Measurements from ENCODE around the gene EMILIN1. TPM values are rescaled to one million over a fixed set of nuclear protein-coding genes. Genes with fewer than 3 reads are reported as not detected.

EMILIN1 gene
- total RNA-seq, 1 donor from 2014 or later = 0.30 TPM

GRCh38 chr2:27080140-27080469, 1.7 kb downstream of the EMILIN1 start:
- DNase-seq (ENCODE audit: low read depth) = no peak

DNA sequence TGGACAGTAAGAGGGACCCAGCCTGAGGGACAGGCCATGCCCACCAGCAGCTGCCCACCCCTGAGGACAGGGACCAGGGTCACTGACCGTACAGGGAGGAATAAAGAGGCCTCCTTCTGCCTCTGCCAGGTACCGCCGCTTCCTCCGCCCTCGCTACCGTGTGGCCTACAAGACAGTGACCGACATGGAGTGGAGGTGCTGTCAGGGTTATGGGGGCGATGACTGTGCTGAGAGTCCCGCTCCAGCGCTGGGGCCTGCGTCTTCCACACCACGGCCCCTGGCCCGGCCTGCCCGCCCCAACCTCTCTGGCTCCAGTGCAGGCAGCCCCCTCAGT, 2.2 kb downstream of the EMILIN1 start:
- DNase-seq (ENCODE audit: low read depth) = no peak

GRCh38 chr2:27081984-27082772, 3.8 kb downstream of the EMILIN1 start:
- DNase-seq (ENCODE audit: low read depth) = no peak

DNA sequence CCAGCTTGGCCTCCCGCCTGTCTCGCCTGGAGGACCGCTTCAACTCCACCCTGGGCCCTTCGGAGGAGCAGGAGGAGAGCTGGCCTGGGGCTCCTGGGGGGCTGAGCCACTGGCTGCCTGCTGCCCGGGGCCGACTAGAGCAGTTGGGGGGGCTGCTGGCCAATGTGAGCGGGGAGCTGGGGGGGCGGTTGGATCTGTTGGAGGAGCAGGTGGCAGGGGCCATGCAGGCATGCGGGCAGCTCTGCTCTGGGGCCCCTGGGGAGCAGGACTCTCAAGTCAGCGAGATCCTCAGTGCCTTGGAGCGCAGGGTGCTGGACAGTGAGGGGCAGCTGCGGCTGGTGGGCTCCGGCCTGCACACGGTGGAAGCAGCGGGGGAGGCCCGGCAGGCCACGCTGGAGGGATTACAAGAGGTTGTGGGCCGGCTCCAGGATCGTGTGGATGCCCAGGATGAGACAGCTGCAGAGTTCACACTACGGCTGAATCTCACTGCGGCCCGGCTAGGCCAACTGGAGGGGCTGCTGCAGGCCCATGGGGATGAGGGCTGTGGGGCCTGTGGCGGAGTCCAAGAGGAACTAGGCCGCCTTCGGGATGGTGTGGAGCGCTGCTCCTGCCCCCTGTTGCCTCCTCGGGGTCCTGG, 4.5 kb downstream of the EMILIN1 start:
- no peak for DNase-seq (ENCODE audit: low read depth)

- DNase-seq (ENCODE audit: low read depth) = no peak
Observed at GRCh38 chr2:27083410-27084296, 5.2 kb downstream of the EMILIN1 start.

GRCh38 chr2:27084297-27085061, 6.1 kb downstream of the EMILIN1 start:
- no peak for DNase-seq (ENCODE audit: low read depth)

GRCh38 chr2:27085062-27085672, 6.8 kb downstream of the EMILIN1 start:
- DNase-seq (ENCODE audit: low read depth) = no peak

GRCh38 chr2:27085673-27086089, 7.3 kb downstream of the EMILIN1 start:
- peak; percentile 33 for DNase-seq (ENCODE audit: low read depth)

DNA sequence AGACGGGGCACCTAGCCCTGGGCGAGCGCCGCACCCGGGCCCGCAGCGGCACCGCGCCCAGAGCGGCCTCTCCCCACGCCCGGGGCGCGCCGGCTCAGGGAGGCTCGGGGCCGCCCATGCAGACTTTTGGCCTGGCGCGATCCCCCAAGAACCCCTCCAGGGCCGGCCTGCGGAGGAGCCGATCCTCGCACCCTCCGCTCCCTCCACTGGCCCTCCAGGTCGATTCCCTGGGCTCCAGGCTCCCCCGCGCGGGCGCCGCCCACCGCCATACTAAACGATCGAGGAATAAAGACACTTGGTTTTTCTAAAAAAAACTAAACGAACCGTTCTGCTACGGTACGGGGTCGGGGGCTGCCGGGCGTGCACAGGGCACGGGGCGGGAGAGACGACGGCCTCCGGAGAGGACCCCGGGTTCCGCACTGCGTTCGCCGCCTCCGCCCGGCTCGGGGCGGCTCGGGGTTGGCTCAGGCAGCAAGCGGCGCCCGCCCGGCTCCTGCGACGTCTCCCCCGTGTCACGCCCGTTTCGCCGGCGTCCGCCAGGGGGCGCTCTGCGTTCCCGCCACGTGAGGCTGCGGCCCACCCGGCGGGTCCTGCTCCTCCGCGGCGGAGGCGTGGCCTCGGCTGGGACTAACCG, 7.8 kb downstream of the EMILIN1 start:
- DNase-seq (ENCODE audit: low read depth) = peak; percentile 67

GRCh38 chr2:27086724-27087593, 8.5 kb downstream of the EMILIN1 start, which contains the start of gene KHK:
Gene KHK, plus strand, starts transcription at chr2:27086772. Its CDS starts 488 bp downstream, at chr2:27087260.
- no peak for DNase-seq (ENCODE audit: low read depth)

GRCh38 chr2:27087823-27088410, 9.5 kb downstream of the EMILIN1 start:
- DNase-seq (ENCODE audit: low read depth) = no peak

DNA sequence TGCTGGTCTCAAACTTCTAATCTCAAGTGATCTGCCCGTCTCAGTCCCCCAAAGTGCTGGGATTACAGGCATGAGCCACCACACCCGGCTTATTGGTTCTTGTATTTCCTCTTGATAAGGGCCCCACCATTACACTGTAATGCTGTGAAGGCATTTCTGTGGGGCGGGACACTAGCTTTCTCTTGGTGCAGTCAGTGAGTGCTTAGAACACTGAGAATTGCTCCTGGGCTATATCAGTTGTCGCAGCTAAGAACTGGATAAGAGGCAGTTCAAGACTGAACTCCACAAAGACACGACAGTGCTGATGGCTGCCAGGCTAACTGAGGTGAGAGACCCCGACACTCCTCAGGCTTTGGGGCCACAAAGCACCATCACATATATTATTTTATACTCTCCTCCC, 10.2 kb downstream of the EMILIN1 start:
- DNase-seq (ENCODE audit: low read depth) = no peak

DNA sequence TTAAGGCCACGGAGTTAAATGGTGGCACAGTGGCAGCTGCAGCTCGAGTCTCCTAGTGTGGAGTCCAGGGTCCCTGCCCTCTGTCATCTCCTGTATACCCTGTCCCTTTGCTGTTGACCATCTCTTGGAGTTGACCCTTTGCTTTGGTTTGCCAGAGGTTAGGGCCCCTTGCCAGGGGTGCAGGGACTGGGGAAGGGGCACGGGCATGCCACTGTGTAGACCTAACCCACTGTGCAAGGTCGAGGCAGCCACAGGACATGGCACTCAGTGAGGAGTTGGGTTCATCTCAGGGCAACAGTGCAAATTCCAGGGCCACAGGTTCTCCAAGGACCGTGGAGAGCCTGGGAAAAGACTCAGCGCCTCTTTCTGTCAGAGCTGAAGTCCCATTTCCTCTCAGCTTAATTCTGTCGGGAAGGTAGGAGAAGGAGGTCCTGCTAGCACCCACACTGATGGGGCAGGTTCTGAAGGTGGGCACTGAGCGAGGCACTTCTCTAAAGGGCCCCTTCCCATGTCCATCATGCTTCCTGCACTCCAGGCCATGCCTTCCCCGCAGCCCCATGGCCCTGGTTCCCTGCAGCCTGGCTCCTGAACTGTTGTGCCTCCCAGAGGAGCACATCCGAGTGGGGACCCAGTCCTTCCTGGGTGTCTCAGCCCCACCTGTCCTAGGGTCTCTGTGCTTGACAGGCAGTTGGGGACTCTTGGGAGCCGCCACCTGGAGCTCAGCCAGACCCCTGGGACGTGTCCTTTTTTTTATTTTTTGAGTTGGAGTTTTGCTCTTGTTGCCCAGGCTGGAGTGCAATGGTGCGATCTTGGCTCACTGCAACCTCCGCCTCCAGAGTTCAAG, 10.9 kb downstream of the EMILIN1 start:
- no peak for DNase-seq (ENCODE audit: low read depth)

DNA sequence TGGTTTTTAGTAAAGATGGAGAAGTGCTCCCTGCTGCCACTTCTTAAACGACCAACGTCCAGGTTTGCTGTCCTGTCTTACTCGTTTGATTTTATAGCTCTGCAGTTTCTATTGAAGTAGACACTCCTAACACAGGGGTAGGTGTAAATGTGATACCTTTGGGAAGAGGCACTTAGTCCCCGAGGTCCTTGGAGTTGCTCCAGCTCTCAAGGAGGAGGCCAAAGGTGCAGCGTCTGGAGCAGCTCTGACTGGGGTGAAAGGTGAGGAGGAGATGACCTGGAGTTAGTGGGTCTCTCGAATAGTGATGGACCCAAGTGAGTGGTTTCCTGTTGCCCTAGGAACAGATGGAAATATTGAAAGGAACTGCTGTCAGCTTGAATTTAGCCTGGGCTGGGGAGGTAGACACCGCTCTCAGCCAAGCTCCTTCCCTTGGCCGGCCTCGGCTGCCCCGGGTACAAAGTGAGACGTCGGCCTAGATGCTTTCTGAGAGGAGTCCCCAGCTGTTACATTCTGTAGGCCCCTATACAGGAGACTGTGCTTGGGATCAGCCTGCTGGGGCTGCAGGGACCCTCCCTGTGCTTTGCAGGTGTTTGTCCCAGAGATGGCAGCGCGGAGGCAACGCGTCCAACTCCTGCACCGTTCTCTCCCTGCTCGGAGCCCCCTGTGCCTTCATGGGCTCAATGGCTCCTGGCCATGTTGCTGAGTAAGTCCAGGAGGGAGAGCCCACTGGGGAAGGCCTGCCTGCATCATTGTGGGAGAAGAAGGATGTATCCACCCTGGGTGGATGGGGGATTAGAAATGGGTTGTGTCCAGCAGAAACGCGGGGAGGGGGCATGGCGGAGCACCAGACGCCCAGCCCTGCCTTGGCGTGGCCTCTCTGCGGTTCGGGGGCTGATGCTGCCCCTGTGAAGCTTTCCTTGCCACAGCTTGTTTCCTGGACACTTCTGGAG, 13.6 kb downstream of the EMILIN1 start:
- DNase-seq (ENCODE audit: low read depth) = no peak

DNA sequence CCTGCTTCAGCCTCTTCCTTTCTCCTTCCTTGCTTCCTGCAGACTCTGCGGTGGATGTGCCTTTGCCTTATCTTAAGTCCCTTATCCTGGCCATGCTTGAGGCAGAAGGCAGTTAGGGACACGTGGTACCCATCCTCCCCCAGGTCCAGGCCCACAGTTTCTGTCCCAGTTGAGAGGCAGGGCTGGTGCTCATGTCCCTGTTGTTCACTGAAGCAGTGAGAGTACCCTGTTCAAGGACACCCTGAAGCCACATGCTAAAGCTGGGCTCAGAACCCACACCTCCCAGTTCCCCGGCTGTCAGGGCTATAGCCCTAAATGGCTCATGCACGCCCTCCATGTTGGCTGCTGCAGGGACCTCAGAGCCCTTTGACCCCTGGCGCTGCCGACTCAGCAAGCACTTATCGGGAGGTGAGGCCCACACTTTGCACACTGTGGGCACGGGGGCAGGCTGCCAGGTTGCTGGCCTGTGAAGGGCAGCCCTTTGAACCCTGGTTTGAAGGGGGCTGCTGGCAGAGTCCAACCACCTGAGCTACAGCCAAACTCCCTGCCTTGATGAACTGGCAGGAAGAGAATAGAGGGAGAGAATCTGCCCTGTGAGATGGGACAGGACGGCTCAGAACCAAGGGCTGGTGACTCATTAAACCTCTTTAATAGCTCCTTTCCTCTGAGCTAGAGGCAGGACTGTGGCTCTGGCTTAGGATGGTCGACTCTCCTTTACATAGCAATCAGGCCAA, 14.4 kb downstream of the EMILIN1 start:
- DNase-seq (ENCODE audit: low read depth) = peak; percentile 57
